Dermis blood vessel endothelial cell (primary cell): ENCODE data around the gene WDR64. TPM values are rescaled to one million over a fixed set of nuclear protein-coding genes. Genes with fewer than 3 reads are reported as not detected.
"Not testable (repeated sequence)": the region's sequence is repeated elsewhere in the genome, so short reads cannot be mapped to it uniquely, and the experiment has no call there.

Experiments
- DNase-seq: peaks from one replicate; pipeline ENCODE4 v3.0.0; 2010
- total RNA-seq: library from RNA; depleted of rRNA; stranded (reverse); fragments of >200 nt; gene quantifications from 2 replicates; pipeline ENCODE4 v1.2.3, GENCODE V29; 2014

WDR64 gene
- total RNA-seq, 1 donor from 2014 or later: 0.17 TPM

DNA sequence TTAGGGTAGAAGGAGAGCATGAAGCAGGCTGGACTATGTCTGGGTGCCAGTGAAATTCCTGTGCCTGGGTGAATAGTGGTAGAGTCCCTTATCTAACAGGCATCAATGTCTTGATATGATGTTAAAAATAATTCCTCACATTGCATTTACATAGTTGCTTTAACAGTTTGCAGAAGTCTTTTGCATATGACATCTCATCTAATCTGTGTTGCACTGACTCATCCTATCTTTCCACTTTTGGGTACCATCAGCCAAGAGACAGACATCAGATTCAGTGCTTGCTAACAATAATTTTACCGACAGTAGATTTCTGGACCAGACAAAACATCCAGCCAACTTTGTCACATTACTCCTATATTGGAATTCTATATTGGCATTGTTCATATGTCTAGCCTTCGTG lies 92.5 kb downstream of the WDR64 start:
- DNase-seq: no peak

DNA sequence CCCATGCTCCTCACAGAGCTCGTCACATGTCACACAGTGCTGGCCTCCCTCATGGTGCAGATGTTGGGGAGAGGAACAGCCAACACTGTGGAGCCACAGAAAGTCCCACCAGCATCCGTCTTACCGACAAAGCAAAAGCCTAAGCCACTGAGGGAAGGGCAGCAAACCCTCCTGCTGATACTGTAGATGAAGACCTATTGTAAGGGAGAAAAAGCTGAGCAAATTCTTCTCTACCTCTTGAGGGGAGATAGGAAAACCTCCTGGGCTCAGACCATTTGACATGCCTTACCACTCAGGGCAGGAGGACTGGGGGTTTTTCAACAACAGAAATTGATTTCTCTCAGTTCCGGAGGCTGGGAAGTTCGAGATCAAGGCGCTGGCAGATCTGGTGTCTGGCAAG lies 95.9 kb downstream of the WDR64 start:
- DNase-seq: no peak

DNA sequence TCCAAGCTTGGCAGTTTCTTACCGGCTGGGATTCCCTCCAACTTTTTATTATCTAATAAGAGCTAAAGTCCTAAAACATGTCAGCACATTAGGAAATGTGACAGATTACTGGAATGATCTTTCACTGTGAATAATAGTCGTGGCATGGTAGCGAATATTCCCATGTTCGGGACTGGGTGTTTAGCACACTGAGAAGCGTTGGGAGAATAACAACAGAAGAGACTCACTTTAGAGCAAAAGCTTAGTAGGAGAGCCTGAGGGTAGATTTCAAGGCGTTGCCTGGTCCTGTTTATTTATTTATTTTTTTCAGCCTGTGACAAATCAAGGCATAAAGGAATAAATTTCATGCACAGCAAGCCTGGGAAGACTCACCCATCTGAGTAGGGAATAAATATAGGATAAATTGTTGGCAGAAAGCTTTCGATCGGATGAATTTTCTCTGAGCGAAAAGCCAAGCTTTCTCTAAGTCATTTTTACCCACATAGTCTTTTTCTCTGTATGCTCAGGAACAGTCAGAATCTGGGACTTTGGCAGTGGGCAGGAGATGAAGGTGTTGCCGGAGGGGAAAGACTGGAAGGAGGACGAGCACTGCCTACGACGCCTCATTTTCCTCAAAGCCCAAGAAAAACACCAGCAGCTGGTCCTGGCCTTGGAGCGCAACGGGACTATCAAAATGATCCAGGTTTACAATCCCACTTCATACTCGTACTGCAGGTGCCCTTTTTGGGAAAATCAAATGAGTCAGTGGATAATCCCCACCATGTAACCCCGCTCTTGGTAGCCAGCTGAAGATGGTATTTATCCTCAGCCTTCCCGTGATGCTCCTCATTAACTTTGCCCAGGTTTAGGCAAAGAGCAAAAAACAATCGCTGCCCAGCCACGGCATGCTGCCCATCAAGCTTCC lies 97.2 kb downstream of the WDR64 start:
- DNase-seq: no peak

DNA sequence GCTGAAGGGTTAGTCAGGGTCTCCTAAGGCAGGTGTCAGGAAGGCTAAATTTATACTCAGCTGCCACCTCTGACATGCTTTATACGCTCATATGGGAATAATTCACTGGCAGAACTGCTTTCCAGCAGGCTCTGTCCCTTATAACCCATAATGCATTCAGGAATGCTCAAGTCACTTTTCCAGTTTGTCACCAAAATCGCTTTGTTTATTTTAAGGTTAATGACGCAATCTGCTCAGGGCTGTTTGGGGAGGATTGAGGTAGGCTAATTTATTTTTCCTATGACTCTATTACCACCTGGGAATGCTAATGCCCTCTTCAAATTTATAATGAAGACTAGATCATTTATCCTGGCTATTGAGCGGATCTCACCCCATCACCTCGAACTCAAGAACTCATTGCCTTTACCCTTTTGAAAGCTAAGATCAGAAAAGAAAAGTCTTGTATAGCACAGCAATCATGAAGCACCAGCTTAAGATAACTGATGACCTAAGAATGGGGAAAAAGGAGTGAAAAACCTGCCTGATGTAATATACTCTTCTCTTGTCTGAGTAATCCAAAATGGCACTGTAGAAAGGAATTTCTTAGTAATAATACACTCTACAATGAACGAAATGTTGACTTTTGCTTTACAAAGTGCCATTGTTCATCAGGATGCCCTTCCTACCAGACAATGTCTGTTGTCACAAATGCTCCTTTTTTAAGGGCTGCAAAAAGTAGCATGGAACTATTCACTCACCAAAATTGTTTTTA lies 98.0 kb downstream of the WDR64 start:
- DNase-seq: no peak

DNA sequence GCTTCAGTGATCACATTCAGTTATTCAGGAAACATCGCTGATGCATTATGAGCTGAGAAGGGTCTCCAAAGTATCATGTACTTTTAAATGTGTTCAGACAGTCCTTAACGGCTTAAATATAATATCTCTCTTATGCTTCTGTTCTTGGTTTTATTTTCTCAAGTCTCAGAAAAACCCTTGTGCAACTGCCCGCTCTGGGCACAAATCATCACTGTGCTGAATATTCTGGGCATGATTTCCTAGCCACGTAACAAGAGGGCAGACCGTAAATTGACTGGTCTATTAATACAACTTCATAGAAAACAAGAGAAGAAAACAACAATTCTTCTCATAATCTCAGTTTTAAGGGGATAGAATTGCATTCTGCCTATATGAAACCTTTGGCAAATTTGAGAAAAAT lies 99.4 kb downstream of the WDR64 start:
- no peak for DNase-seq

DNA sequence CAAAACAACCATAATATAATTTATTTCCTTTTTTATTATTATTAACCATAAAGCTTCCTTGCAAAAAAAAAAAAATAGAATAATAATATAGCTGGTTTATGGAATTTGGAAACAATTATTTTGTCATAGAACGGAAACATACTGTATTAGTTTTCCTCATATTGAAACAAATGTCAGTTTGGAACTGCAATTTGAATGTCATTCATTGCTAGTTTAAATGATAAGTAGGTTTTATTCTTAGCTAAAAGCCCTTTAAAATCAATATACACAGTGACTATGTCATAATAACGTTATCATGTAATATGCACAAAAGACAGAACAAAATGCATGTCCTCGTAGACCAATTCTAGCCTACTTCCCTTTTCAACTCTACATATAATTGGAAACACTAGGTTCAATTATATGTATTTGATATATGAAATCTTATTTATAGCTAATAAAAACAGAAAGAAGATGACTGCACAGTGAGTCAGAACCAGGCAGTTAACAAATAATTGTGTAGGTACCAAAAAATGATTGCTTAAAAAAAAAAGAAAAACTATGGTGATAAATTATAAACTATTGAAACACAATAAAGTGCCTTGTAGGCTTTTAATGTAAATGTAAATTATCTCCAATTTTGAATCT lies 110.7 kb downstream of the WDR64 start:
- no peak for DNase-seq

DNA sequence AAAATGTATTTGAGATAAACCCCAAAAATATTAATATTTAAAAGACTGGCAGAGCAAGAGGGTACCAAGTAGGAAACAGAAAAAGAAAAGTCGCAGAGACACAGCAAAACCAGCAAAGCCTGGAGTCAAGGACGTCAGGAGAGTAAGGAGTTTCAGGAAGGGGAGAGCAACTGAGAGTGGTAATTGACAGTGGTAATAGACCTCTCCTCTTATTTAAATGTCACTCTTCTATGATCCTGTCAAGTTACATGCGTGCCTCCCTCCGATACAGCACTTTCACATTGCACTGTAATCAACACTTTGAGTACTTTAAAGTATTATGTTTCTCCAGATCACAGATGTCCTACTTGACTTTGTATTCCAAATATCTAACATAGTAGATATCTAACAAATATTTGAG lies 113.3 kb downstream of the WDR64 start:
- DNase-seq: no peak

DNA sequence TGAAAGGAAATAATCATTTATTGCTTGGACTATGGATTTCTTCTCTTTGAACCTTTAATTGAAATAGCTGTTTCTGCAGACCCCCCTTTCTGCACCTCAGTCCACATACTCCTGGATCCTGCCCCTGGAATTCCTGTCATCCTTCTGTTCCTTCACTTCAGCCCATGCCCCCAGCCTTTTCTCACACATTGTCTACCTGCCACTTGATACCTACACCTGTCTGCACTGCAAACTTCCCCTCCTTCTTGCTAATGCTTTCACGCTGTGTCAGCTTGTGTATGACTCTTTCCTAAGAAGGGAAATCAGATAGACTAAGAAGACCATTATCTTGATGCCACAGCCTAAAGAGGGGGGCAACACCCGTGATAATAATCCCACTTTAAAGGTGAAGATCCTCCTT lies 115.7 kb downstream of the WDR64 start:
- DNase-seq: no peak

DNA sequence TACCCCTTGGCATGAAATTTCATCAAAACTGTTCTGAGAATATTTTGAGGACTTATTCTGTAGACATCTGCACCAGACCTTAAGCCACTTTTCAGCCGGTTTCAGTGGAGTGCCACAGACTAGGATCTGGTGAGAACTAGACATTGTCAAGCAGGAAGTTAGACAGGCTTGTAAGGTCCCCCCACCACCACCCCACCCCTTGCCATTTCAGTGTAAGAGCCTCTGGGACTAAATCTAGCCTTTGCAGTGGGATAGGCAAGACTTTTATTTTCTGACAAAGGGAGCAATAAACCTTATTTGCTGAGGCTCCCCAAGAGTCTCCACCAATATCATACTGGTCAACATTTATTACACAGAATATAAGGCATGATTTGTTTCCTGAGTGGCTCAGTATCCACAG lies 118.0 kb downstream of the WDR64 start:
- DNase-seq: no peak

DNA sequence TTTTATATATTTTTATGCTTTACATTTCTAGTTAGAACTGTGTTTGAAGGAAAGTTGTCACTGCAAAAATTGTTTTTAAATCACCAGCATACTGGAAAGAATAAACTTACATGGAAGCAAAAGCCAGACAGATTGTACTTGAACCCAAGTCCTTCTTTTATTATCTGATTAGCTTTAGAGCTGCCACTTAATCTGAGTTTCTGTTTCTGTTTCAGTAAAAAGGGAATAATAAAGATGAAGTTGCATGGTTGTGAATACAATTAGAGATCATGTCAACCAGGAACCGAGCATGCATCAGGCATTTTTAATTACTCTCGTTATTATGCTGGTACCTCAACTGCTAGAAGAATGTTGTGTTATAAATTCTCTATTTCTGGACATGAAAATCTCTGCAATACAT lies 119.0 kb downstream of the WDR64 start:
- no peak for DNase-seq

DNA sequence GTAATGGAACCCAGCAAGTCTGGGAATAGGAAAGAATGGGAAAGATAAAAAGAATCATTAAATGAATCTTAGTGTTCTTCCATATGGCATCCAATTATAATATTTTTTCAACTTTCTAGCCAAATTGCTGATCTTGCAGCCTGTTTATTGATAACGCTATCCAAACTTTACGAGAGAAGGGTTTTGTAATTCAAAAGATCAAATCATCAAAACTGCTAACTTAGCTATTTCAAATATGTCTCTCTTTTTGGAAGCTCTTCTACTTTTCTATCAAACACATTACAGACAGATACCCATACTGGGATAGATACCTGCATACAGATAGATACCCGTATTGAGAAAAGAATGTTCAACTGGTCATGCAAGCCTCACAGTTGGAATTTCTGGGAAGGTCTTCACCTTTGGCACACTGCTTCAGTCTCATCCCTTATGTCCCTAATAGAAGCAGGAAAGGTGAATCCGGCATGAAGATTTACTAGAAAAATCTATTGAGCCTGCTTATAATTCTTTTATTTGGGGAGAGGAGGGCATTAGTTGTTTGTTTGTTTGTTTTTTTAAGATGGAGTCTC lies 120.9 kb downstream of the WDR64 start:
- no peak for DNase-seq

DNA sequence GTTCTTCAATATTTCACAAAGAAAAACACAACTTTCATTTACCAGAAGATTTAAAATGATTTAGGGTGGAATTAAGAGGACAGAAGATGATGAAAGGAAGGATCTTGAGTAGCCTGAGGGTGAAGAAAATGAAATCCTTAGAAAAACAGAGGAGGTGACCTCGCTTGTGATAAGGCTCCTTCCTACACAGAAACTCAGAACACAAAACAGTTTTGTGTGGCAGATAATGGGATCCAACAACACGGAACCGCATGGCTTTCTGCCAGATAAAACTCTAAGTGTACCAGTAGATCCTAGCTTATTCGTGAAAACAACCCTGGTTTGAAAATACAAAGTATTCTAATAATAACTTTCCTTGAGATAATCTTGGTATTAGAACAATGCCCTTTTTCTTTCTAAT lies 121.9 kb downstream of the WDR64 start:
- no peak for DNase-seq

DNA sequence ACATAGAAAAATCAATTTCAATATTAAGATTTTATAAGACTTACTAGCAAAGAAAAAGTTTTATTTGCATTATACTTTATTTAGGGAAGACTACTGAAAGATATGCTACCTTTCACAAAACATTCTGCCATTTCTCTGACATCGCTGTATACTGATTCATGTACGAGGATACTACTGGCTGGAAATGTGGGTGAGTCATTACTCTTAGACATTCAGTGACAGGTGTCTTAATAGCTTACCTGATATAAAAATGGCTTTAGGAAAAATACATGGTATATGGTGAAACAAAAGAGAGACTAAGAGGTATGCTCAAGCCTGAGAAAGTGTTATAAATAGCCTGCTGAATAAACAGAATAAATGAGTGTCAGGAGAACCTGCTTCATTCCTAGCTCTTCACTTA lies 122.9 kb downstream of the WDR64 start:
- DNase-seq: no peak

DNA sequence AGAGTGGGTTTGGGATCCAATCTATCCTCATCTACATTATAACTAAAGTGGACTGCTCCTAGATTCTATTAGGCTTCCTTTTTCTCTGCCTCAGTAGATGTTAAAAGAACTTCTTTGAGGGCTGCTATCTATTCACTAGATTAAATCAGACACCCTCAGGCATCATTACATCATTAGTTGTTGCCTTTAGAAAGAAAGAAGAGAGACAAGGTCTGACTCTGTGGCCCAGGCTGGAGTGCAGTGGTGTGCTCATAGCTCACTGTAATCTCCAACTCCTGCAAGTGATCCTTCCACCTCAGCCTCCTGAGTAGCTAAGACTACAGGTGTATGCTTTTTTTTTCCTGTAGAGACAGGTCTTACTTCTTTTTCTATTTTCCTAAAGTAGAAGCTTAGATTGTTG lies 124.8 kb downstream of the WDR64 start:
- DNase-seq: no peak

DNA sequence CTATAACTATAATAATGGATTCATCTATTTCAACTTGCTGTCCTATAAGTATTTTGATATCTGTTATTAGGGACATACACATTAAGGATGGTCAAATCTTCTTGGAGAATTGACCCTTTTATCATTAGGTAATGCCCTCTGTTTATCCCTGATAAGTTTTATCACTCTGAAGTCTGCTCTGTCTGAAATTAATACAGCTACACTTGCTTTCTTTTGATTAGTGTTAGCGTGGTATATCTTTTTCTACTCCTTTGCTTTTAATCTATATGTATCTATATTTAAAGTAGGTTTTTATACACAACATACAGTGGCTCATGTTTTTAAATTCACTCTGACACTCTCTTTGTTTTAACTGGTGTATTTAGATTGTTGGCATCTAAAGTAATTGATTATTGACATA lies 126.0 kb downstream of the WDR64 start:
- DNase-seq: no peak

DNA sequence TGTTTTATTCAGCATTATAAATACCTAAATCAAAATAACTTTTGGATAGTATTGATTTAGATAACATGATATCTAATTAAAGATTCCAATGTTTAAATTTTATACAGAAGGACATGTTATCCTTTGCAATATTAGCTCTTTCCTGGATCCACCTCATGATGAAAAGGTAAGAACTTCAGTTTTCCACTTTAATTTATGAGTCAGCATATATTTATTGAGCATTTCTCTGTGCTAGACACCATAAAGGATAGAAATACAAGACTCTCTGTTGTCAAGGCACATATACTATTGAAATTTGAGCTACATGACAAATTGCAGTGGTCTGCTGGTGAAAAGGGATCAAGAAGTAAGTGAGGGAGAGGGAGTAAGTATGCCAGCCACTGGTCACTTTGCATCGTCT lies 127.8 kb downstream of the WDR64 start:
- DNase-seq: no peak

DNA sequence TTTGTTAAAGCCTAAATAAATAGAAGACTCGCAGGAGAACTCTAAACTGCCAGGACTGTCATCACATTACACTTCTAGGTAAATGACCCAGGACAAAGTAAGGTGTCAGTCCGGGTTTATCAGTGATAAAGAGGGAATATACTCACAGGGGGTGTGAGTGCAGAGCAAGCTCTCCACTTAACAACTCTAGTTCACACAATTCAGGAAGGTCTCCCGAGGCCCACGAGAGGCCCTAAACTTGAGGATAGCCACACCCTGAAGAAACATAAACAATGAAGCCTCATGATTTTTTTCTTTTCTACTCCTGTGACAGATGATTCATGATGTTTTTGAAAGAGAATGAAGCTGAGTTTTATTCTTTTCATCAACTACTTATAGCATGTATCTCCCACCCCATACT lies 130.3 kb downstream of the WDR64 start:
- no peak for DNase-seq

DNA sequence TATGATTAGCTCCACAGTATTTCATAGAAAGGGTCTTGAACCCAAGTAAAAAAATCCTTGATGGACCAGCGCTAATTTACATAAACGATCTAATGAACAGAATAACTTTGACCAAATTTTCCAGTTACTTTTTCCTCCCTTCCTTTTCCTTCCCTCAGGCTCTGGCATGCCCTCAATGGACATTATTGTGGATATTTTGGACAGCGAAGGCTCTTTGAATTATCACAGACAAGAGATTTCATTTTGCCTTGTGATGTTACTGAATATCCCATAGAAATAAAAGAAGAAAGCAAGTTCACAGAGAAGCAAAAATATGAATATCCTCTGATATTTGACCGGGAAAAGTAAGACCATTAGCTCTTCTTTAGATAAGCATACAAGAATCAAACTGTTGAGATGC lies 135.6 kb downstream of the WDR64 start:
- DNase-seq: no peak

DNA sequence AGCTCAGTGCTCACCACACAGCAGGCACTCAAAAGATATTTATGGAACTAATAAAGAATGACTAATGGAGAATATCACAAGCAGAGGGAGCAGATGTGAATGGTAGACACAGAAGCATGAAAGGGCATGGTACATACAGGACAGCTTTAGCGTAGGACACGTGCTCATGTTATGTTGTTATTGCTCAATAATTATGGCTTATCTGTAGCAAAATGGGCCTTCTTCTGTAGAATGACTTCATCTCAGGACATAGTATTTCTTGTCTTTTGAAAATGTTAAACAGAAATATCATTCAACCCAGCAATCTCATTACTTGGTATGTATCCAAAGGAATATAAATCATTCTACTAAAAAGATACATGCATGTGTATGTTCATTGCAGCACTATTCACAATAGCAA lies 137.0 kb downstream of the WDR64 start:
- no peak for DNase-seq

DNA sequence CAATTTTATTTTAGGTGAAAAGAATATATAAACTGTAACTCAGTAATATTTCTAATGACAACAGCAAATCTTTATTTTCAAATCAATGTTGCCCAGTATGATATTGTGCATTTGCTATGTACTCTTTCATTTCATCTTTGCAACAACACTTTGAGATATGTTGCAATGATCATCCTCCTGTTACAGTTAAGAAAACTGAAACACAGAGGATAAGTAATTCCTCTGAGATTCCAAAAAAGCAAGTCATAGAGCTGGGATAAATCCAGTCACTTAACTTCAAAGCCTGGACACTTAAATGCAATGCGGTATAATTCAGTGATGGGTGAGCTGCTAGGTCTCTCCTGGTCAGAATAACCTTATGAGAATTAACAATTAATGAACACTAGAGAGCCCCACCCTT lies 147.3 kb downstream of the WDR64 start:
- no peak for DNase-seq

DNA sequence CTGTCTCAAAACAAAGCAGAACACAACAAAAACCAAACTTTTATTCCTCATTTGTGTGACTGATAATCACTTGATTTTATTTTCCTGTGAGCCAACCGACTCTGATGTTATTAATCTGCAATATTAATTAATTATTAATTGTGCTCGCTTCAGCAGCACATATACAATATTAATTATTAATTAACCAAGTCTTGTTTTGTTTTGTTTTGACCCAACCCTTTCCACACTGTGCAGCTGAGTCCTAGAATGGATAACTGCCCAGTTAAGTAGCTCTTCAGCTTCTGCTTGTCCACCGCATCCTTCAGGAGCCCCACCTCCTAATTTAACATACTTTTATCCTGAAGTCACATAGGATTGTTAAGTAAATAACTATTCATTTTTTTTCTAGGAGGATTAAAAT lies 148.6 kb downstream of the WDR64 start:
- DNase-seq: no peak

DNA sequence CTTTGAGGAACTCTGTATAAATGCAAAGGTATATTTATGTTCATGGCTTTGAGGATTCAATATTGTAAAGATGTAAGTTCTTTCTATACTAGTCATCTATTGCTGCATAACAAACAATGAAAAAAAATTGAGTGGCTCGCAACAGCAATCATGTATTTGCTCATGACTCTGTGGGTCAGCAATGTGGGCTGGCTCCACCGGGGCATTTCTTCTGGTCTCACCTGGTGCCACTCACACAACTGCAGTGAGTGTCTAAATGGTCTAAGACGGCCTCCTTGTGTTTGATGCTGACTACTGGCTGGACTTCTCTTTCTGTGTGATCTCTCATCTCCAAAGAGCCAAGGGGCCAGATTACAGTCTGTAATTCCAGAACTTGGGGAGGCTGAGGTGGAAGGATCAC lies 150.8 kb downstream of the WDR64 start:
- no peak for DNase-seq

DNA sequence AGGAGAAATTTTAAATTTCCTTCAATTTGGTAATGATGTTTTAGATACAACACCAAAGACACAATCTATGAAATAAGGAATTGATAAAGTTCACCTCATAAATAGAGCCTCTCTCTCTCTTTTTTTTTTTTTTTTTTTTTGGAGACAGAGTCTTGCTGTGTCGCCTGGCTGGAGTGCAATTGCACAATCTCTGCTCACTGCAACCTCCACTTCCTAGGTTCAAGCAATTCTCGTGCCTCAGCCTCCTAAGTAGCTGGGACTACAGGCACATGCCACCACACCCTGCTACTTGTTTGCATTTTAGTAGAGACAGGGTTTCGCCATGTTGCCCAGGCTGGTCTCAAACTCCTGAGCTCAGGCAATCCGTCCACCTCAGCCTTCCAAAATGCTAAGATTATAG lies 152.6 kb downstream of the WDR64 start:
- DNase-seq: not testable (repeated sequence)
